ENCODE results near the gene SLC2A6.

SLC2A6 gene

GRCh38 chr9:133515240-133515610 lies 36.3 kb upstream of the SLC2A6 start:
- no peak for DNase-seq

- peak; percentile 65 for DNase-seq
Observed at GRCh38 chr9:133514460-133515239, 35.8 kb upstream of the SLC2A6 start.

GRCh38 chr9:133513214-133514100 lies 34.6 kb upstream of the SLC2A6 start:
- DNase-seq, result peak; percentile 48

GRCh38 chr9:133512253-133513213 lies 33.6 kb upstream of the SLC2A6 start:
- no peak for DNase-seq

GRCh38 chr9:133511607-133512006 lies 32.7 kb upstream of the SLC2A6 start:
- no peak for DNase-seq

- no peak for DNase-seq
Observed at GRCh38 chr9:133510926-133511505, 32.1 kb upstream of the SLC2A6 start.

GRCh38 chr9:133509179-133510083 lies 30.5 kb upstream of the SLC2A6 start:
- peak; percentile 95 for DNase-seq

- DNase-seq, result no peak
Observed at GRCh38 chr9:133508046-133508445, 29.1 kb upstream of the SLC2A6 start.

- DNase-seq, result no peak
Observed at GRCh38 chr9:133507246-133507965, 28.5 kb upstream of the SLC2A6 start.

- no peak for DNase-seq
Observed at GRCh38 chr9:133506653-133507038, 27.7 kb upstream of the SLC2A6 start.

- DNase-seq, result no peak
Observed at GRCh38 chr9:133505901-133506652, 27.2 kb upstream of the SLC2A6 start.

- no peak for DNase-seq
Observed at GRCh38 chr9:133505186-133505830, 26.4 kb upstream of the SLC2A6 start.

- no peak for DNase-seq
Observed at GRCh38 chr9:133502112-133502511, 23.2 kb upstream of the SLC2A6 start.

GRCh38 chr9:133499892-133500270 lies 21.0 kb upstream of the SLC2A6 start:
- no peak for DNase-seq

GRCh38 chr9:133499132-133499891 lies 20.4 kb upstream of the SLC2A6 start:
- DNase-seq, result no peak

GRCh38 chr9:133496861-133497842 lies 18.3 kb upstream of the SLC2A6 start:
- DNase-seq, result no peak
